ENCODE data around the gene PIP5K1B.

The PIP5K1B gene

DNA sequence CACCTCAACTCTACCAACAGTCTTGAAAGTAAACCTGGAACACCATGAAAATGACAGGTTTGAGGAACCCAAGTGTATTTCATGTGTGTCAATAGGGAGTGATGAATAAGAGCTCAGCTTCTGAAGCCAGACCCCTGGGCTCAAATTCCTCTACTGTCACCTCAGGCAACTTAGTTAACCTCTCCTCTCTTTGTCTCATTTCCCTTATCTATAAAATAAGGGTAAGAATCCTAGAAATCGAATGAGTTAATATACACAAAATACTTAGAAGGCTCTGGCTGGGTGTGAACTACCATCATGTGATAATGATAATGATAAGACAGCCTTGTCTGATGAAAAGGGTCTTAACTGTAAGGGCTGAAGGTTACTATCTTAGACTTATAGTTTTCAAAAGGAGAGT lies 66.3 kb downstream of the PIP5K1B start:
- no peak overlapping the region for H3K4me3 ChIP-seq (ENCODE audit: control insufficient read depth, low read depth, low read length)
- DNase-seq (ENCODE audit: low read depth) = no peak
- TF ChIP-seq, protein P1, sequence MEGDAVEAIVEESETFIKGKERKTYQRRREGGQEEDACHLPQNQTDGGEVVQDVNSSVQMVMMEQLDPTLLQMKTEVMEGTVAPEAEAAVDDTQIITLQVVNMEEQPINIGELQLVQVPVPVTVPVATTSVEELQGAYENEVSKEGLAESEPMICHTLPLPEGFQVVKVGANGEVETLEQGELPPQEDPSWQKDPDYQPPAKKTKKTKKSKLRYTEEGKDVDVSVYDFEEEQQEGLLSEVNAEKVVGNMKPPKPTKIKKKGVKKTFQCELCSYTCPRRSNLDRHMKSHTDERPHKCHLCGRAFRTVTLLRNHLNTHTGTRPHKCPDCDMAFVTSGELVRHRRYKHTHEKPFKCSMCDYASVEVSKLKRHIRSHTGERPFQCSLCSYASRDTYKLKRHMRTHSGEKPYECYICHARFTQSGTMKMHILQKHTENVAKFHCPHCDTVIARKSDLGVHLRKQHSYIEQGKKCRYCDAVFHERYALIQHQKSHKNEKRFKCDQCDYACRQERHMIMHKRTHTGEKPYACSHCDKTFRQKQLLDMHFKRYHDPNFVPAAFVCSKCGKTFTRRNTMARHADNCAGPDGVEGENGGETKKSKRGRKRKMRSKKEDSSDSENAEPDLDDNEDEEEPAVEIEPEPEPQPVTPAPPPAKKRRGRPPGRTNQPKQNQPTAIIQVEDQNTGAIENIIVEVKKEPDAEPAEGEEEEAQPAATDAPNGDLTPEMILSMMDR (IDR thresholded peaks at IDR 0.05; ENCODE audit: control insufficient read depth, insufficient read depth, low read depth, low read length, missing control alignments) = no peak

DNA sequence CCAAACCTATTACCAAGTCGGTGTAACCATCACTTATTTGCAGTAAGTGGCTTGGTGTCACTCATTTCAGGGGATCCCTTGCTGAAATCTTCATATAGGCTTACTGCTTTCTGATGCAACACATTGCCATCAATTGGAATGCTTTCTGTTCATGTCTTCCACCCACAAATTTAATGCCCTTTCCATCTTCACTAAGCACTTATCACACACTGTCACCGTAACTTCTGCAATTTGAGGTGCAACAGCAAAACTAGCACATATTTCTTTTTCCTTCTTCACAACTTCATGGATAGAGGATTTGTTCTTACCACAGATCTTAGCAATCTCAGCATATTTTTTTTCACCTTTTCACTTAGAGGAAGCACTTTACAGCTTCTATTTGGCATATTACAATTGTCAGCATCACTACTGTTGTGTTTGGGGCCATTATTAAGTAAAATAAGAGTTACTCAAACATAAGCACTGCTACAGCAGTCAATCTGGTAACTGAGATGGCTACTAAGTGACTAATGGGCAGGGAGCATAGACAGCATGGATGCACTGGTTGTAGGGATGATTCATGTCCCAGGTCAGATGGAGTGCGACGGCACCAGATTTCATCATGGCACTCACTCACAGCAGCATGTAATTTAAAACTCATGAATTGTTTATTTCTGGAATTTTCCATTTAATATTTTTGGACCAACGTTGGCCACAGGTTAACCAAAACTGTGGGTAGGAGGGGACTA lies 70.1 kb downstream of the PIP5K1B start:
- TF ChIP-seq, protein P1 (IDR thresholded peaks at IDR 0.05; ENCODE audit: control insufficient read depth, insufficient read depth, low read depth, low read length, missing control alignments) = no peak
- no peak overlapping the region for H3K4me3 ChIP-seq (ENCODE audit: control insufficient read depth, low read depth, low read length)
- no peak for DNase-seq (ENCODE audit: low read depth)

DNA sequence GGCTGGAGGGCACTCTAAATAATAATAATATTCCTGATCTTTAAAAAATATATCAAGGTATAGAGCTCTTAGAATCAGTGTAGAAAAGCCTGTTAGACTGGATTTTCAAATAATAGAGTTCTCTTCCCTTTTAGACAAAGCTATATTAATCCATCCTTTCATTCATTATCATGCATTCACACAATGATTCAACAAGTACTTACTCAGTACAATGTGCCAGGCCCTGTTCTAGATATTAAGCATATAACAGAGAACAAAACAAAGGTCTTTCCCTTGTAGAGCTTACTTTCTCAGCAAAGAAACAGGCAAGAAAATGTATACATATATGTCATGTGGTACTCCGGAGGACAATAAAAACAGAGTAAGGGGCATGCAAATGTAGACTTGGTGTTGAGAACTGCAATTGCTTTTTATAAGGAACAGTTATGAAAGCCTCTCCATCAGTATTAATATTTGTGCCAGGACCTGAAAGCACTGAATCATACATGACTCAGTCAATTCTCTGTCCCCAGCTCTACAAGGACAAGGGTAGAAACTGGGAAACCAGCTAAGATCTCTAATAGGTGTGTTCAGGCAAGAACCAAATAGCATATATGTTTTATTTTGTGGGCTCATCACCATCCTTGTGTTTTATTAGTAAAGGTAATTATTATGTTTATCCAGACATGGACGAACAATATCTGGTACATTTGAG lies 72.2 kb downstream of the PIP5K1B start:
- no peak overlapping the region for H3K4me3 ChIP-seq (ENCODE audit: control insufficient read depth, low read depth, low read length)
- no peak for DNase-seq (ENCODE audit: low read depth)
- TF ChIP-seq, protein P1 (IDR thresholded peaks at IDR 0.05; ENCODE audit: control insufficient read depth, insufficient read depth, low read depth, low read length, missing control alignments) = no peak

DNA sequence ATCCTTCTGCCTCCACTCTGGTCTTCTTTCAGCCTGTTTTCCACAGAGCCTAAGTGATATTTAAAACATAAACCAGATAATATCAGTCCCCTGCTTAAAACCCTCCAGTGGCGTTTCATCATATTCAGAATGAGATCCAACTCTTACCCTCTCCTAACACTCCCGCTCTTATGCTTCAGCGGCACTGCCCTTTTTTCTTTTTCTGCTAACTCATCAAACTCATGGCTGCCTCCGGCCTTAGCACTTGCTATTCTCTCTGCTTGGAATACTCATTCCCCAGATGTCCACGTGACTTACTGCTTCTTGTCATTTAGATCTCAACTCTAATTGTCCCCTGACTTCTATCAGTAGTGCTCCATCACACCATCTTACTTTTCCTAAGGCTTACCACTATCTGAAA lies 73.6 kb downstream of the PIP5K1B start:
- no peak overlapping the region for H3K4me3 ChIP-seq (ENCODE audit: control insufficient read depth, low read depth, low read length)
- TF ChIP-seq, protein P1 (IDR thresholded peaks at IDR 0.05; ENCODE audit: control insufficient read depth, insufficient read depth, low read depth, low read length, missing control alignments) = no peak
- no peak for DNase-seq (ENCODE audit: low read depth)

DNA sequence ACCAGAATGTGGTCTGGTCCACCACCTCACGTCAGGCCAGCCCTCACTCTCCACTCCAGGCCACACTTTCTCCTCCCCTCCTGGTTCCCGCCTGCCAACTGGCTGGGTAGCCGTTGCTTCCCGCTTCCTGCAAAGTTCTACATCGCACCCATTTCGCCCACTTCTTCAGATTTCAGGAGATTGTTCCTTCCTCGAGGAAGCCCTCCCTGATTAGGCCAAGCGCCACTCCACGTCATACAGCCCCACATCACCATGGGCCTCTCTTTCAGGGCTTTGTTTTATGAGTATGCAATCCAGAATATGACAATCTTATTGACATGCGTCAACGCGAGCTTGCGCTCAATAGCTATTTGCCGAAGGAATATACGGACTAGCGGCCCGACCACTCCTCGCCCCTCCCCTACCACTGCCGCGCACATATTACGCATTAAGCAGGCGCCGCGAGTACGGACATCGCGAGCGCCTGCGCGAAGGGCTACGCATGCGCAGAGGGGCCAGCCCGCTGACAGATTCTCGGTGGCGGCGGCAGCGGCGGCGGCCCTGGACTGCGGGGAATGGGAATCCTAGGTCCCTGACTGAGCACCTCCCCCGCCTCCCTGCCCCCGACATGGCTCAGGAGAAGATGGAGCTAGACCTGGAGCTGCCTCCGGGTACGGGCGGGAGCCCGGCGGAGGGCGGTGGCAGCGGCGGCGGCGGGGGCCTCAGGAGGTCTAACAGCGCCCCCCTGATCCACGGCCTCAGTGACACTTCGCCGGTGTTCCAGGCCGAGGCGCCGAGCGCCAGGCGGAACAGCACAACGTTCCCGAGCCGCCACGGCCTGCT lies 74.7 kb downstream of the PIP5K1B start:
- TF ChIP-seq, protein P1 (IDR thresholded peaks at IDR 0.05; ENCODE audit: control insufficient read depth, insufficient read depth, low read depth, low read length, missing control alignments) = peak; percentile 33
- DNase-seq (ENCODE audit: low read depth) = peak; percentile 72
- H3K4me3 ChIP-seq (ENCODE audit: control insufficient read depth, low read depth, low read length) = peak overlapping the region; percentile 74

DNA sequence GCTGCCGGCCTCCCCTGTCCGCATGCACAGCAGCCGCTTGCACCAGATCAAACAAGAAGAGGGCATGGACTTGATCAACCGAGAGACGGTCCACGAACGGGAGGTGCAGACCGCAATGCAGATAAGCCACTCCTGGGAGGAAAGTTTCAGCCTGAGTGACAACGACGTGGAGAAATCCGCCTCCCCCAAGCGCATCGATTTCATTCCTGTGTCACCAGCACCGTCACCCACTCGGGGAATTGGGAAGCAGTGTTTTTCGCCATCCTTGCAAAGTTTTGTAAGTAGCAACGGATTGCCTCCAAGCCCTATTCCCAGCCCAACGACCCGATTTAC lies 75.3 kb downstream of the PIP5K1B start:
- peak overlapping the region; percentile 74 for H3K4me3 ChIP-seq (ENCODE audit: control insufficient read depth, low read depth, low read length)
- no peak for DNase-seq (ENCODE audit: low read depth)

More for the DNA sequence above, 75.3 kb downstream of the PIP5K1B start:
- TF ChIP-seq, protein P1 (IDR thresholded peaks at IDR 0.05; ENCODE audit: control insufficient read depth, insufficient read depth, low read depth, low read length, missing control alignments) = no peak

Data from AG09309 (cell line).